GM12875 (cell line): ENCODE data around the gene CACNB1.
A peak's percentile ranks its signal among the peaks of the same experiment; 100 is the strongest.

Experiments used
- H3K4me3 ChIP-seq: one replicate; pipeline ENCODE4 v1.5.1; 2011; ENCODE audit warnings: low read depth, low read length, control low read depth
- TF ChIP-seq, protein P1 (sequence below): IDR thresholded peaks from 2 replicates; pipeline ENCODE4 v1.5.1; 2011; ENCODE audit warnings: low read depth, mild to moderate bottlenecking, control low read depth, inconsistent platforms, low read length, moderate library complexity, borderline replicate concordance; ENCODE audit not compliant: insufficient read depth

Gene CACNB1

DNA sequence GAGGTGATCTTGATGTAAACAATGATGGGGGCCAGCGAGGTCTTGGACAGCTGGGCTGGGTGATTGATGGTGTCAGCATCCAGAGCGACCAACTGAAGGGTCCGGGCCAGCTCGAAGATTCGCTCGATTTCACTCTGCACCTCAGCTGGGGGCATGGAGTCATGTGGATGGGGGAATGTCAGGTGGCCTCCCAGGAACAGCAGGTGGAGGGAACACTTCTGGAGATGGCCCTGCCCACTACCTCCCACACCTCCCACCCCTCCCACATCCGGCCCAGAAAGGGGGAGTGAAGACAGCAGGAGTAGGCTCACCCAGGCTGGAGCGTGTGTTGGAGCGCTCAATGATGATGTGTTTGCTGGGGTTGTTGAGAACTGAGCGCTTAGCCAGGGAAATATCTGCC lies 13.7 kb downstream of the CACNB1 start:
- TF ChIP-seq, protein P1, sequence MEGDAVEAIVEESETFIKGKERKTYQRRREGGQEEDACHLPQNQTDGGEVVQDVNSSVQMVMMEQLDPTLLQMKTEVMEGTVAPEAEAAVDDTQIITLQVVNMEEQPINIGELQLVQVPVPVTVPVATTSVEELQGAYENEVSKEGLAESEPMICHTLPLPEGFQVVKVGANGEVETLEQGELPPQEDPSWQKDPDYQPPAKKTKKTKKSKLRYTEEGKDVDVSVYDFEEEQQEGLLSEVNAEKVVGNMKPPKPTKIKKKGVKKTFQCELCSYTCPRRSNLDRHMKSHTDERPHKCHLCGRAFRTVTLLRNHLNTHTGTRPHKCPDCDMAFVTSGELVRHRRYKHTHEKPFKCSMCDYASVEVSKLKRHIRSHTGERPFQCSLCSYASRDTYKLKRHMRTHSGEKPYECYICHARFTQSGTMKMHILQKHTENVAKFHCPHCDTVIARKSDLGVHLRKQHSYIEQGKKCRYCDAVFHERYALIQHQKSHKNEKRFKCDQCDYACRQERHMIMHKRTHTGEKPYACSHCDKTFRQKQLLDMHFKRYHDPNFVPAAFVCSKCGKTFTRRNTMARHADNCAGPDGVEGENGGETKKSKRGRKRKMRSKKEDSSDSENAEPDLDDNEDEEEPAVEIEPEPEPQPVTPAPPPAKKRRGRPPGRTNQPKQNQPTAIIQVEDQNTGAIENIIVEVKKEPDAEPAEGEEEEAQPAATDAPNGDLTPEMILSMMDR, result no peak
- H3K4me3 ChIP-seq, result no peak overlapping the region

DNA sequence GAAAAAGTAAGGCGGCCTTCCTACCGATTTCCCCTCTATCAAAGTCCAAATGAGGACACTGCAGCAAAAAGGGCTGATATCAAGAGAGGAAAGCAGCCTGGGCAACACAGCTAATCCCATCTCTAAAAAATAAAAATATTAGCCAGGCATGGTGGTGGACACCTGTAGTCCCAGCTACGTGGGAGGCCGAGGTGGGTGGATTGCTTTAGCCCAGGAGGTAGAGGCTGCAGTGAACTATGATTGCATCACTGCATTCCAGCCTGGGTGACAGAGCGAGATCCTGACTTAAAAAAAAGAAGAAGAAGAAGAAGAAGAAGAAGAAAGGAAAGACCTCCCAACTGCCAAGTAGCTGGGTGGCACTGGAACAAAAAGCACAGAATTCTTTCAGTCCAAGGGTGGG lies 14.4 kb downstream of the CACNB1 start:
- H3K4me3 ChIP-seq, result no peak overlapping the region
- TF ChIP-seq, protein P1, result no peak

DNA sequence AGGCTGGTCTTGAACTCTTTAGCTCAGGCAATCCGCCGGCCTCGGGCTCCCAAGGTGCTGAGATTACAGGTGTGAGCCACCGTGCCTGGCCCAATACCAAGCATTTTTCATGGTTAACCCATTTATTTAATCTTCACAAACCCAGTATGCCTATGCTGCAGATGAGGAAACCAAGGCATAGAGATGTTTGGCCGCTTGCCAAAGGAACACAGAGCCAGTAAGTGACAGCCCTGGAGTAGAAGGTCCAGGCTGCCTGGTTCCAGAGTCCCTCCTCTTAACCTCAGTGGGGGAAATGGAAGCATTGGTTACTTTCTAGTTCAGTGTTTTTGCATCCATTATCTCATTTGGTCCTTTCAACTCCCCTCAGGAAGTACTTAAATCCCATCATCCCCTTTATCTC lies 16.2 kb downstream of the CACNB1 start:
- TF ChIP-seq, protein P1, result no peak

DNA sequence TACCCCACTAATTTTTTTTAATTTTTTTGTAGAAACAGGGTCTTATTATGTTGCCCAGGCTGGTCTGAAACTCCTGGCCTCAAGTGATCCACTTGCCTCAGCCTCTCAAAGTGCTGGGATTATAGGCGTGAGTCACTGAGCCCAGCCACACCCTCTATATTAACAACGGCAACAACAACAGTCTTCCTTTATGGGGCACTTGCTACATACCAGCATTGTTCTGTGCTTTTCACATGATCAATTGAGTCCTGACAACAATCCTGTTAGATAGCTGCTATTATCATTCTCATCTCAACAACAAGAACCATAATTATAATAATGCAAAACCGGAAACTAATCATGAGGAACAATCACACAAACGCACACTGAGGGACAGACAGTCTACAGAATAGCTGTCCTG lies 18.9 kb downstream of the CACNB1 start:
- no peak overlapping the region for H3K4me3 ChIP-seq
- TF ChIP-seq, protein P1, result no peak

More for the DNA sequence above, 16.2 kb downstream of the CACNB1 start:
- no peak overlapping the region for H3K4me3 ChIP-seq

DNA sequence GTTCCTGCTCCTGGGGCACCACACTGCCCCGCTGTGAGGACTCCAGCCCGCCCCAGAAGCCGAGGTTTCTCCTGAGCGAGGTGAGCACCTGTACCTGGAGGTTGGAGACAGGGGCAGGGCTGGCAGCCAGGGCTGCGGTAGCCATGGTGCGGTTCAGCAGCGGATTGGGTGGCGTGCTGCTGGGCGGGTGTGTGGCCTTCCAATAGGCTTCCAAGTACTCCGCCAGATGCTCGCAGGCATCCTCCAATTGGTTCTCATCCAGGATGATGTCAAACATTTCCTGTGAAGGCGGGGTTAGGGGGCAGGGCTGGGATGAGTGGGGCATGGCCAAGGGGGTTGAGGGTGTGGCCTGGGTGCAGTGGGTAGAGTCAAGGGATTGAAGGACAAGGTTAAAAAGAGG lies 20.2 kb downstream of the CACNB1 start:
- TF ChIP-seq, protein P1, result no peak
- no peak overlapping the region for H3K4me3 ChIP-seq

DNA sequence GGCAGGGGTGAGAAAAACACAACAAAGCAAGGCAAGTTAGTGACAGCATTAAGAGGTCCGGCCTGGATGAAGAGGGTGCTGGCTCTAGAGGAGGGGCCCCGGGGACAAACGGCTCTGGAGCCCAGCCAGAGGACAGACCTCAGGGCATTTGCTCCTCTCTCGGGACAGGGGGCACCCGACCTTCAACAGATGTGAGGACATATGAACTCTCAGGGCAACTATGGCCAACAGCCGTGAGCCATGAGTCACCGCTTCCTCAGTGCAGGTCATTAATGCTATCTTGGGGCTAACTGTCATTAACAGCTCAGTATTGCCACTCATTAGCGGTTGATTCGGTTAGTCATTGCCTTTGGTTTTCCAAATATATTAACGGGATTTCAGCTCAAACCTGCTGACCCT lies 21.8 kb downstream of the CACNB1 start:
- no peak overlapping the region for H3K4me3 ChIP-seq
- TF ChIP-seq, protein P1, result no peak

DNA sequence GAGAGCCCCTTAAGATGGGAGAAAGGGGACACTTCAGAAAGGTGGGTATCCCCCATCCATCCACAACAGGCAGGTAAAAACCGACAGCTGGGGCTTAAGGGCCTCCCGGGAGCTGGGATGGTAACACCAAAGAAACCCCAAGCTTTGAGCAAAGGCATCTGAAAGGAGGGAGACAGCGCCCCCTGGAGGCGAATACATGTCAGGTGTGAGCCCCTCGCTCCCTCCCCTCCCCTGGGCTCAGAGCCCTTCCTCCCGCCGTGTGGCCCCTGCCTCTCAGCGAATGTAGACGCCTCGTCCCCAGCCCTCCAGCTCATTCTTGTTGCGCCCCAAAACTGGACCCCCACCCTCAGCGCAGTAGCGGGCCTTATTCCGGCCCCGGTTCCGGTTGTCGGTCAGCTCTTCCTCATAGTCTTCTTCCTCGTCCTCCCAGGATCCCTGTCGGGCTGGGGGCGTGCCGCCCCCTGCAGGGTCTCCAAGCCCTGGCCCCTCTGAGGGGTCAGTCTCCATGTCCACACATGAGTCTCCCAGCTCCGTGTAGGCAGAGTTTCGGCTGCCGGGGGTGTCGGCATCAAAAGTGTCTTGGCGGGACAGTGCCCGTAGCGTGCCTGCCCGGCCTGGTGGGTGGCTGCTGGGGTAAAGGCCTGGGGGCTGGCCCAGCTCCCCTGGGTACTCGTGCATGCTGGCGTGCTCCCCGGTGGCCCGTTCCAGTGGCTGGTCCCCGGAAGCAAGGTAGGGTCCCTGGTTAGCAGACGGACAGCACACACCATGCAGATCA lies 22.4 kb downstream of the CACNB1 start:
- H3K4me3 ChIP-seq, result peak overlapping the region; percentile 28
- TF ChIP-seq, protein P1, result peak; percentile 88
